ENCODE measurements around the gene SPINT4.

DNA sequence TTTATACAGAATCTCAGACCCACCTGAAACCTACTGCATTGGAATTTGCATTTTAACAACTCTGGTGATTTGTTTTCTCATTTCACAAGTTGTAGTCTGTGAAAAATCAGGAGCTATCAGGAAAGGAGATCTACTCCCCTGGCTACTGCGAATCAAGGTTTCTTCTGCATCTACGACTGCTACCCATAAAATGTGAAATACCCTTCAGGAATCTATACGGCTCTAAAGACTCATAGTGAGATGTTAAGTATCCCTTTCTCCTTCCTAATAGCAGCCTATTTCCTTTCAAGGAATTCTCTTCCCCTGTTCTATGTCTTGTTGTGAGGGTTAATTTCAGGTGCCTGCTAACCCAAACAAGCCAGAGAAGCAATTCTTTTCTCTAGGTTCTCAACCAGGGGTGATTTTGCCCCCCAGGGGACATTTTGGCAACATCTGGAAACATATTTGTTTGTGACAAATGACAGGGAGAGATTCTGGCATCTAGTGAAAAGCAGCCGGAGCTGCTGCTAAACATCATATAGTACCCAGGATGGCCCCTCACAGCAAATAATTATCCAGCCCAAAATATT is 43.2 kb downstream of the SPINT4 start:
- TF ChIP-seq ESRRA (IDR thresholded peaks at IDR 0.05; ENCODE audit: borderline replicate concordance, low read length) (no peak), JUNB (IDR thresholded peaks at IDR 0.05) (no peak), POLR2A (IDR thresholded peaks at IDR 0.05; ENCODE audit: low read length) (no peak), RAD21 (conservative IDR thresholded peaks at IDR 0.05 in 1 of 2, IDR thresholded peaks at IDR 0.05 in 1 of 2) (no peak), JUN (IDR thresholded peaks at IDR 0.05) (no peak), GATA3 (IDR thresholded peaks at IDR 0.05; ENCODE audit: borderline replicate concordance) (no peak), CEBPB (IDR thresholded peaks at IDR 0.05) (no peak), POLR2AphosphoS2 (conservative IDR thresholded peaks at IDR 0.05; ENCODE audit: low read length) (no peak), BHLHE40 (IDR thresholded peaks at IDR 0.05; ENCODE audit: low read depth, low read length) (no peak), EP300 (IDR thresholded peaks at IDR 0.05) (no peak)
- TF ChIP-seq, protein P1, sequence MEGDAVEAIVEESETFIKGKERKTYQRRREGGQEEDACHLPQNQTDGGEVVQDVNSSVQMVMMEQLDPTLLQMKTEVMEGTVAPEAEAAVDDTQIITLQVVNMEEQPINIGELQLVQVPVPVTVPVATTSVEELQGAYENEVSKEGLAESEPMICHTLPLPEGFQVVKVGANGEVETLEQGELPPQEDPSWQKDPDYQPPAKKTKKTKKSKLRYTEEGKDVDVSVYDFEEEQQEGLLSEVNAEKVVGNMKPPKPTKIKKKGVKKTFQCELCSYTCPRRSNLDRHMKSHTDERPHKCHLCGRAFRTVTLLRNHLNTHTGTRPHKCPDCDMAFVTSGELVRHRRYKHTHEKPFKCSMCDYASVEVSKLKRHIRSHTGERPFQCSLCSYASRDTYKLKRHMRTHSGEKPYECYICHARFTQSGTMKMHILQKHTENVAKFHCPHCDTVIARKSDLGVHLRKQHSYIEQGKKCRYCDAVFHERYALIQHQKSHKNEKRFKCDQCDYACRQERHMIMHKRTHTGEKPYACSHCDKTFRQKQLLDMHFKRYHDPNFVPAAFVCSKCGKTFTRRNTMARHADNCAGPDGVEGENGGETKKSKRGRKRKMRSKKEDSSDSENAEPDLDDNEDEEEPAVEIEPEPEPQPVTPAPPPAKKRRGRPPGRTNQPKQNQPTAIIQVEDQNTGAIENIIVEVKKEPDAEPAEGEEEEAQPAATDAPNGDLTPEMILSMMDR (IDR thresholded peaks at IDR 0.05) = no peak
- TF ChIP-seq, protein P2, sequence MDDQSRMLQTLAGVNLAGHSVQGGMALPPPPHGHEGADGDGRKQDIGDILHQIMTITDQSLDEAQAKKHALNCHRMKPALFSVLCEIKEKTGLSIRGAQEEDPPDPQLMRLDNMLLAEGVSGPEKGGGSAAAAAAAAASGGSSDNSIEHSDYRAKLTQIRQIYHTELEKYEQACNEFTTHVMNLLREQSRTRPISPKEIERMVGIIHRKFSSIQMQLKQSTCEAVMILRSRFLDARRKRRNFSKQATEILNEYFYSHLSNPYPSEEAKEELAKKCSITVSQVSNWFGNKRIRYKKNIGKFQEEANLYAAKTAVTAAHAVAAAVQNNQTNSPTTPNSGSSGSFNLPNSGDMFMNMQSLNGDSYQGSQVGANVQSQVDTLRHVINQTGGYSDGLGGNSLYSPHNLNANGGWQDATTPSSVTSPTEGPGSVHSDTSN (IDR thresholded peaks at IDR 0.05) = no peak
- TF ChIP-seq, protein P3, sequence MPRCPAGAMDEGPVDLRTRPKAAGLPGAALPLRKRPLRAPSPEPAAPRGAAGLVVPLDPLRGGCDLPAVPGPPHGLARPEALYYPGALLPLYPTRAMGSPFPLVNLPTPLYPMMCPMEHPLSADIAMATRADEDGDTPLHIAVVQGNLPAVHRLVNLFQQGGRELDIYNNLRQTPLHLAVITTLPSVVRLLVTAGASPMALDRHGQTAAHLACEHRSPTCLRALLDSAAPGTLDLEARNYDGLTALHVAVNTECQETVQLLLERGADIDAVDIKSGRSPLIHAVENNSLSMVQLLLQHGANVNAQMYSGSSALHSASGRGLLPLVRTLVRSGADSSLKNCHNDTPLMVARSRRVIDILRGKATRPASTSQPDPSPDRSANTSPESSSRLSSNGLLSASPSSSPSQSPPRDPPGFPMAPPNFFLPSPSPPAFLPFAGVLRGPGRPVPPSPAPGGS (IDR thresholded peaks at IDR 0.05) = no peak
- TF ChIP-seq, protein P4, sequence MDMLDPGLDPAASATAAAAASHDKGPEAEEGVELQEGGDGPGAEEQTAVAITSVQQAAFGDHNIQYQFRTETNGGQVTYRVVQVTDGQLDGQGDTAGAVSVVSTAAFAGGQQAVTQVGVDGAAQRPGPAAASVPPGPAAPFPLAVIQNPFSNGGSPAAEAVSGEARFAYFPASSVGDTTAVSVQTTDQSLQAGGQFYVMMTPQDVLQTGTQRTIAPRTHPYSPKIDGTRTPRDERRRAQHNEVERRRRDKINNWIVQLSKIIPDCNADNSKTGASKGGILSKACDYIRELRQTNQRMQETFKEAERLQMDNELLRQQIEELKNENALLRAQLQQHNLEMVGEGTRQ (IDR thresholded peaks at IDR 0.05) = no peak
